ENCODE measurements around the gene SCN3B.

Gene SCN3B

GRCh38 chr11:123645286-123645975 lies 9.0 kb downstream of the SCN3B start:
- ChIA-PET POLR2A (no interaction called here), CTCF (interaction anchor here (1.5 to 3.3 kb wide), 4 partner anchors 8 to 66 kb away, joined by 4 to 30 read pairs (median 5); partner anchors contain the start of gene SCN3B)
- no peaks in the 10 kb centered on the region for H3K36me3 ChIP-seq (ENCODE audit: control insufficient read depth in 4 of 4, insufficient read depth in 4 of 4, low read length in 3 of 4)
- H3K9me3 ChIP-seq (ENCODE audit: control extremely low read depth in 1 of 5, control insufficient read depth in 4 of 5, insufficient read depth in 2 of 5, low read depth in 1 of 5, low read length in 4 of 5) = no peaks in the 10 kb centered on the region
- H3K27ac ChIP-seq (ENCODE audit: insufficient read depth in 1 of 2, low read depth in 1 of 2, low read length in 2 of 2, poor library complexity in 1 of 2, severe bottlenecking in 2 of 2) = no peak overlapping the region
- 93% methylated on average over 11 of the region's 12 CpGs for WGBS (ENCODE audit: insufficient coverage)
- H3K27me3 ChIP-seq (replicated peaks in 2 of 5; ENCODE audit: control insufficient read depth in 4 of 5, insufficient read depth in 5 of 5, low read length in 4 of 5) = peaks cover 6 to 37% (median 11%) of the 10 kb centered on the region in 5 experiments
- DNase-seq = no peak
- H3K4me1 ChIP-seq (ENCODE audit: control extremely low read depth in 1 of 4, control insufficient read depth in 4 of 4, insufficient read depth in 4 of 4, low read length in 3 of 4) = peaks cover 0 to 4% (median 2%) of the 10 kb centered on the region in 4 experiments
- no peak overlapping the region for H3K4me3 ChIP-seq (ENCODE audit: control insufficient read depth in 1 of 7, extremely low read depth in 1 of 7, insufficient read depth in 4 of 7, low read depth in 2 of 7, low read length in 6 of 7)

GRCh38 chr11:123642435-123642834 lies 12.0 kb downstream of the SCN3B start:
- ChIA-PET CTCF (interaction anchor here (1.1 to 5.5 kb wide), 8 partner anchors 10 to 78 kb away, joined by 3 to 65 read pairs (median 3); partner anchors contain the start of gene SCN3B), POLR2A (no interaction called here)
- no peak overlapping the region for H3K27ac ChIP-seq (ENCODE audit: insufficient read depth in 1 of 2, low read depth in 1 of 2, low read length in 2 of 2, poor library complexity in 1 of 2, severe bottlenecking in 2 of 2)
- WGBS (ENCODE audit: insufficient coverage) = 98% methylated on average over 13 of the region's 15 CpGs
- peaks cover 0 to 23% (median 12%) of the 10 kb centered on the region in 5 experiments for H3K27me3 ChIP-seq (replicated peaks in 2 of 5; ENCODE audit: control insufficient read depth in 4 of 5, insufficient read depth in 5 of 5, low read length in 4 of 5)
- H3K4me1 ChIP-seq (ENCODE audit: control extremely low read depth in 1 of 4, control insufficient read depth in 4 of 4, insufficient read depth in 4 of 4, low read length in 3 of 4) = peaks cover 0 to 4% (median 2%) of the 10 kb centered on the region in 4 experiments
- H3K36me3 ChIP-seq (ENCODE audit: control insufficient read depth in 4 of 4, insufficient read depth in 4 of 4, low read length in 3 of 4) = no peaks in the 10 kb centered on the region
- DNase-seq = no peak
- no peak overlapping the region for H3K4me3 ChIP-seq (ENCODE audit: control insufficient read depth in 1 of 7, extremely low read depth in 1 of 7, insufficient read depth in 4 of 7, low read depth in 2 of 7, low read length in 6 of 7)
- H3K9me3 ChIP-seq (ENCODE audit: control extremely low read depth in 1 of 5, control insufficient read depth in 4 of 5, insufficient read depth in 2 of 5, low read depth in 1 of 5, low read length in 4 of 5) = no peaks in the 10 kb centered on the region

- H3K36me3 ChIP-seq (ENCODE audit: control insufficient read depth in 4 of 4, insufficient read depth in 4 of 4, low read length in 3 of 4) = no peaks in the 10 kb centered on the region
- ChIA-PET POLR2A (no interaction called here), CTCF (interaction anchor here (0.7 to 5.5 kb wide), 11 partner anchors 11 to 78 kb away, joined by 3 to 65 read pairs (median 3); partner anchors contain the start of gene SCN3B)
- no peak overlapping the region for H3K4me3 ChIP-seq (ENCODE audit: control insufficient read depth in 1 of 7, extremely low read depth in 1 of 7, insufficient read depth in 4 of 7, low read depth in 2 of 7, low read length in 6 of 7)
- DNase-seq = no peak
- peaks cover 0 to 4% (median 2%) of the 10 kb centered on the region in 4 experiments for H3K4me1 ChIP-seq (ENCODE audit: control extremely low read depth in 1 of 4, control insufficient read depth in 4 of 4, insufficient read depth in 4 of 4, low read length in 3 of 4)
- H3K9me3 ChIP-seq (ENCODE audit: control extremely low read depth in 1 of 5, control insufficient read depth in 4 of 5, insufficient read depth in 2 of 5, low read depth in 1 of 5, low read length in 4 of 5) = no peaks in the 10 kb centered on the region
- H3K27me3 ChIP-seq (replicated peaks in 2 of 5; ENCODE audit: control insufficient read depth in 4 of 5, insufficient read depth in 5 of 5, low read length in 4 of 5) = peaks cover 0 to 16% (median 9%) of the 10 kb centered on the region in 5 experiments
- no peak overlapping the region for H3K27ac ChIP-seq (ENCODE audit: insufficient read depth in 1 of 2, low read depth in 1 of 2, low read length in 2 of 2, poor library complexity in 1 of 2, severe bottlenecking in 2 of 2)
- WGBS (ENCODE audit: insufficient coverage) = 82% methylated on average over 3 of the region's 4 CpGs
Measured at GRCh38 chr11:123641495-123641840, 13.0 kb downstream of the SCN3B start.

DNA sequence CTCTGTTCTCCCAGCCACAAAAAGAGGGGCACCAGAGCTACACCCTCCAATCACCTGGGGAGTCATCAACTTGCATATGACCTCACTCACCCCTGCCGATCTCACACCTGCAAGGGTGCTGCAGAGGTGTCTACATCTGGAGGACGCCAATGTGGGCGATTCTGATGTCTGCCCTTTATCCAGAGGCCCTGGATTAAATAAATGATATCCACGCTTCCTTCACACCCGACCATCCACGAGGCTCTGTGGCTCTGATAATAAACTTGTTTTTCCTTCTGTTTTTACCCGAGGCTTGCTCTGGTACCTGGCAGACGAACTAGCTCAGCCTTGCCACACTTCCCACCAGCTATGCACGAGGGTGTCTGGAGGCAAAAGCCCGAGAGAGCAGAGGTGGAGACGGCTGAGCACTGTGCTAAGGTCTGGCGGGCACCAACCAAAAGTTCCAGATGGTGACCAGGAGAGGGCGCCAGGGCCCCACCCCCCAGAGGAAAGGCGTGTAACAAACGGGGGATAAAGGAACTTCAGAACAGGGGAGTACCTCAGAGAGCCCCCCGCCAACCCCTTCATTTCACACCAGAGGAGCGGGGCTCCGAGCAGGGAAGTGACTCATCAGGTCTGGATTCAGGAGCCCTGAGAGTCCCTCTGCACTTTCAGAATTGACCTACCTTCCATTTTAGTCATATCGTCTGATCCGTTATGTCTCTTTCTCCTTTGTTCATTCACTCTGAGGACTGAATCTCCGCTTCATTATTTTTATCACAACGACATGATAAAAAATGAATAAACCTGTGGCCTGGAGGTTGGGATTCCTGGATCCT lies 13.5 kb downstream of the SCN3B start:
- H3K9me3 ChIP-seq (ENCODE audit: control extremely low read depth in 1 of 5, control insufficient read depth in 4 of 5, insufficient read depth in 2 of 5, low read depth in 1 of 5, low read length in 4 of 5) = no peaks in the 10 kb centered on the region
- peak; percentile 56 to 70 (median 69) for DNase-seq
- POLR2A ChIA-PET = interaction anchor here (0.6 kb wide), 1 partner anchor 460 kb away, joined by 3 read pairs; no protein-coding TSS in a partner anchor
- no peak overlapping the region for H3K4me3 ChIP-seq (ENCODE audit: control insufficient read depth in 1 of 7, extremely low read depth in 1 of 7, insufficient read depth in 4 of 7, low read depth in 2 of 7, low read length in 6 of 7)
- H3K4me1 ChIP-seq (ENCODE audit: control extremely low read depth in 1 of 4, control insufficient read depth in 4 of 4, insufficient read depth in 4 of 4, low read length in 3 of 4) = peaks cover 0 to 4% (median 2%) of the 10 kb centered on the region in 4 experiments
- H3K27me3 ChIP-seq (replicated peaks in 2 of 5; ENCODE audit: control insufficient read depth in 4 of 5, insufficient read depth in 5 of 5, low read length in 4 of 5) = peaks cover 0 to 10% (median 5%) of the 10 kb centered on the region in 5 experiments
- no peaks in the 10 kb centered on the region for H3K36me3 ChIP-seq (ENCODE audit: control insufficient read depth in 4 of 4, insufficient read depth in 4 of 4, low read length in 3 of 4)
- CTCF ChIA-PET = interaction anchor here (0.5 to 5.5 kb wide), 12 partner anchors 10 to 71 kb away, joined by 3 to 65 read pairs (median 4); partner anchors contain the start of gene SCN3B
- H3K27ac ChIP-seq (ENCODE audit: insufficient read depth in 1 of 2, low read depth in 1 of 2, low read length in 2 of 2, poor library complexity in 1 of 2, severe bottlenecking in 2 of 2) = no peak overlapping the region
- 41% methylated on average over 19 of the region's 22 CpGs for WGBS (ENCODE audit: insufficient coverage)

DNA sequence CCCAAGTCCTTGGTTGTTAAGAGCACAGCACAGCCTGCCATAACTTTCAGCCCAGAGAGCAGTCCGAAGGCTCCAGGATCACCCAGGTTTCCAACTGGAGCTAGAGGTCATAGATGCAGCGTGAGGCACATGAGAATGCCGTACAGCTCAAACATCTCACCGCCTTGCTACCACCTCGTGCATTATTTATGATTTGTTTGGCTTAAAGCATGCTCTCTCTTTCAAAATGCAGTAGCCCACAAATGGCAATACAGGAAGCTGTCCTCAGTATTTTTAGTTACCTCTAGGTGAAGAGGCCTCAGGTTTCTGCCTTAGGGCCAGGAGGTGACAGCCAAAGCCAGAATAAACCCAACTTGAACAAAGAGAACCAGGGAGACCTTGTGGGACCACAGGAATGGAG lies 14.4 kb downstream of the SCN3B start:
- POLR2A ChIA-PET = interaction anchor here (0.6 kb wide), 1 partner anchor 46 kb away, joined by 3 read pairs; no protein-coding TSS in a partner anchor
- H3K27me3 ChIP-seq (replicated peaks in 2 of 5; ENCODE audit: control insufficient read depth in 4 of 5, insufficient read depth in 5 of 5, low read length in 4 of 5) = peaks cover 0 to 9% (median 0%) of the 10 kb centered on the region in 5 experiments
- H3K4me1 ChIP-seq (ENCODE audit: control extremely low read depth in 1 of 4, control insufficient read depth in 4 of 4, insufficient read depth in 4 of 4, low read length in 3 of 4) = peaks cover 0 to 4% (median 2%) of the 10 kb centered on the region in 4 experiments
- no peak overlapping the region for H3K27ac ChIP-seq (ENCODE audit: insufficient read depth in 1 of 2, low read depth in 1 of 2, low read length in 2 of 2, poor library complexity in 1 of 2, severe bottlenecking in 2 of 2)
- CTCF ChIA-PET = interaction anchor here (0.9 to 5.5 kb wide), 7 partner anchors 10 to 72 kb away, joined by 3 to 65 read pairs (median 4); partner anchors contain the start of gene SCN3B
- no peaks in the 10 kb centered on the region for H3K36me3 ChIP-seq (ENCODE audit: control insufficient read depth in 4 of 4, insufficient read depth in 4 of 4, low read length in 3 of 4)
- no peak for DNase-seq
- WGBS (ENCODE audit: insufficient coverage) = 74% methylated on average over 5 of the region's 5 CpGs
- no peaks in the 10 kb centered on the region for H3K9me3 ChIP-seq (ENCODE audit: control extremely low read depth in 1 of 5, control insufficient read depth in 4 of 5, insufficient read depth in 2 of 5, low read depth in 1 of 5, low read length in 4 of 5)
- H3K4me3 ChIP-seq (ENCODE audit: control insufficient read depth in 1 of 7, extremely low read depth in 1 of 7, insufficient read depth in 4 of 7, low read depth in 2 of 7, low read length in 6 of 7) = no peak overlapping the region

DNA sequence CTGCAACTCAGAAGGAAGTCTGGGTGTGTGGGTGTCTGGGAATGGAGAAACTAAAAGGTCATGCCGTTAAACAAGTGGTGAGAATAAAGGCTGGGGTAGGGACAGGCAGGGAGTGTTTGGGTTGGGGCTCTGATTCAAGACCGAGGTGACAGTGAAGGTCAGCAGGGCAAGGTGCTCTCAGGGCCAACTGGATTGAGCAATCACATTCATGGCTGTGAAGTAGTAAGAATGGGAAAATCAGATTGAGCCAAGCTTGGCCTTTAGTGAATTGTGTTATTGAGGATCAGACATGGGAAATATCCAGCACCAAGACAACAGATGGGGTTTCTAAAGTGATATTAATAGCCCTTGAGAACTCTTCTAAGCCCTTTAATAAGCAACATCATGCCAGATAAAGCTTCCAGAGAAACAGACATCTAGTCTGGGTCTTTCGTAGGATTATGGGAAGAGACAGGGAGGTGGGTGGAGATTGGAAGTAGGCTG lies 24.3 kb downstream of the SCN3B start:
- Histone ChIP-seq H3K4me3 (ENCODE audit: control insufficient read depth in 1 of 7, extremely low read depth in 1 of 7, insufficient read depth in 4 of 7, low read depth in 2 of 7, low read length in 6 of 7) (no peak overlapping the region), H3K27ac (ENCODE audit: insufficient read depth in 1 of 2, low read depth in 1 of 2, low read length in 2 of 2, poor library complexity in 1 of 2, severe bottlenecking in 2 of 2) (no peak overlapping the region), H3K9me3 (ENCODE audit: control extremely low read depth in 1 of 5, control insufficient read depth in 4 of 5, insufficient read depth in 2 of 5, low read depth in 1 of 5, low read length in 4 of 5) (no peaks in the 10 kb centered on the region), H3K36me3 (ENCODE audit: control insufficient read depth in 4 of 4, insufficient read depth in 4 of 4, low read length in 3 of 4) (peaks cover 0 to 5% (median 2%) of the 10 kb centered on the region in 4 experiments), H3K27me3 (replicated peaks in 2 of 5; ENCODE audit: control insufficient read depth in 4 of 5, insufficient read depth in 5 of 5, low read length in 4 of 5) (peaks cover 0 to 7% (median 0%) of the 10 kb centered on the region in 5 experiments), H3K4me1 (ENCODE audit: control extremely low read depth in 1 of 4, control insufficient read depth in 4 of 4, insufficient read depth in 4 of 4, low read length in 3 of 4) (peaks cover 0 to 8% (median 3%) of the 10 kb centered on the region in 4 experiments)
- POLR2A ChIA-PET = no interaction called here
- CTCF ChIA-PET = interaction anchor here (1.5 to 1.9 kb wide), 2 partner anchors 10 to 76 kb away, joined by 4 to 9 read pairs; no protein-coding TSS in a partner anchor
- WGBS (ENCODE audit: insufficient coverage) = 65% methylated on average over 2 of the region's 3 CpGs
- no peak for DNase-seq
